Measurements from ENCODE around the gene EIF4E2.

GRCh38 chr2:232576995-232577394 is 26.5 kb downstream of the EIF4E2 start:
- no peak for TF ChIP-seq POLR2A (IDR thresholded peaks at IDR 0.05)
- TF ChIP-seq CTCF (IDR thresholded peaks at IDR 0.05), result no peak
